DOHH2 (cell line): ENCODE results near the gene CD68.

Experiments
- CTCF ChIP-seq: fragments of 200-600 bp; sonication (generic); IDR thresholded peaks from one replicate; pipeline ENCODE4 v1.5.1; 2014; ENCODE audit warnings: antibody characterized with exemption, mild to moderate bottlenecking, low read depth, low read length; ENCODE audit not compliant: poor library complexity, severe bottlenecking
- EZH2phosphoT487 ChIP-seq: fragments of 200-600 bp; sonication (generic); IDR thresholded peaks from 2 replicates; pipeline ENCODE4 v1.6.1; 2017; ENCODE audit warnings: borderline replicate concordance, mild to moderate bottlenecking, antibody characterized with exemption, low read length, moderate library complexity, mixed read lengths

- no peak for TF ChIP-seq CTCF
- TF ChIP-seq EZH2phosphoT487: no peak
Observed at GRCh38 chr17:7626956-7627249, 47.5 kb downstream of the CD68 start.
